ENCODE results near the gene USP46. TPM values are rescaled to one million over a fixed set of nuclear protein-coding genes. Genes with fewer than 3 reads are reported as not detected.

Gene USP46
- total RNA-seq, 1 donor: 12.7 TPM

DNA sequence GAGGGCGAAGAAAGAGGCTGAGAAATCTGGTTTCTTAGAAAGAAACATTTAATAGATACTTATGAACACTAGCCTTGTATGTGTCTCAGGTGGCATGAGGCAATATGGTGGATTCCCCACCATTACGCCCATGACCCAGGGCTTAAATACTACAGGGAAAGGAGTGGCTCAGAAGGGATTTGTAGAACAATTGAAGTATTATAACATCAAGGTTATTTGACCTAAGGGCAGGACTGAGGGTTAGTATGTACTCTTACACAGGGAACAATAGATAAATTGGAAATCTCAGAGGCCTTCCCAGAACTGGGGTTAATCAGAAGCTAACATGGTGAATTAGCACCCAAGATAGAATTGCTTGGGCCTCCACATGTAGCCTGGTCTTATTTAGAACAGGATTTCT lies 11.0 kb upstream of the USP46 start:
- TF ChIP-seq, protein P1, sequence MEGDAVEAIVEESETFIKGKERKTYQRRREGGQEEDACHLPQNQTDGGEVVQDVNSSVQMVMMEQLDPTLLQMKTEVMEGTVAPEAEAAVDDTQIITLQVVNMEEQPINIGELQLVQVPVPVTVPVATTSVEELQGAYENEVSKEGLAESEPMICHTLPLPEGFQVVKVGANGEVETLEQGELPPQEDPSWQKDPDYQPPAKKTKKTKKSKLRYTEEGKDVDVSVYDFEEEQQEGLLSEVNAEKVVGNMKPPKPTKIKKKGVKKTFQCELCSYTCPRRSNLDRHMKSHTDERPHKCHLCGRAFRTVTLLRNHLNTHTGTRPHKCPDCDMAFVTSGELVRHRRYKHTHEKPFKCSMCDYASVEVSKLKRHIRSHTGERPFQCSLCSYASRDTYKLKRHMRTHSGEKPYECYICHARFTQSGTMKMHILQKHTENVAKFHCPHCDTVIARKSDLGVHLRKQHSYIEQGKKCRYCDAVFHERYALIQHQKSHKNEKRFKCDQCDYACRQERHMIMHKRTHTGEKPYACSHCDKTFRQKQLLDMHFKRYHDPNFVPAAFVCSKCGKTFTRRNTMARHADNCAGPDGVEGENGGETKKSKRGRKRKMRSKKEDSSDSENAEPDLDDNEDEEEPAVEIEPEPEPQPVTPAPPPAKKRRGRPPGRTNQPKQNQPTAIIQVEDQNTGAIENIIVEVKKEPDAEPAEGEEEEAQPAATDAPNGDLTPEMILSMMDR (IDR thresholded peaks at IDR 0.05; ENCODE audit: insufficient read depth, low read length): no peak
- H3K4me3 ChIP-seq (ENCODE audit: low read depth, low read length): no peak overlapping the region
- no peak for DNase-seq (ENCODE audit: low read depth)

DNA sequence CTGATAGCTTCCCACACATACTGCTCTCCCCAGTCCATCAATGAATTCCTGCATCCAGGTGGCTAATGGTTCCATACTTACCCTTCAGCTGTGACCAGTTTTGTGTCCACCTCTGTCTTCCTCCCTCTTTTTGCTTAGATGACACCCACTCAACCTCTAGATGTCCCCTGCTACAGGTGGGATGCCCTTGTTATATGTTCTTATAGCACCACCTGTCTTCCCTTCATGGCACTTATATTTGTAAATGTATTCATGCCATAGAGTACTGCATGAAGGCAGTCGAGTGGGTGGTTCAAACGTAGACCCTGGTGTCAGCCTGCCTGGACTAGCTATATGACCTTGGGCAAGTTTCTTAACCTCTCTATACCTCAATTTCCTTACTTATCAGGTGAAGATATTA lies 6.5 kb upstream of the USP46 start:
- H3K4me3 ChIP-seq (ENCODE audit: low read depth, low read length): no peak overlapping the region
- TF ChIP-seq, protein P1 (IDR thresholded peaks at IDR 0.05; ENCODE audit: insufficient read depth, low read length): peak; percentile 25
- DNase-seq (ENCODE audit: low read depth): no peak

DNA sequence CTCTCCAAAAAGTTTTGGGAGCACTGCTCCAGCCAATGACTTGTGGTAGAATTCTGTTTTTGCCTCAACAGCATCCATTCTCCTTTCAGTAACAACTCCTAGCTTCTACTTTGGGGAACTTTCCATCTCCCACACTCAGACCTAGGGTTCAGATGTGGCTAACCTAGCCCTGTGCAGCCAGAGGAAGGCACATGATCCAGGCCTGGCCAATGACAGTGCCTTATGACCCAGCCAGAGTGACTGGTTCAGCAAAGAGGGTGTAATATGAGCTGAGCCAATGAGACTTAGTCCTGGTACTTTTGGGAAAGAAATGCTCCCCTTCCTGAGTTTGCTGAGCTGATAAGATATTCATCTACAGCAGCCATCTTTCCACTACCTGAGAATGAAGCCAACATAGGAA lies 5.4 kb upstream of the USP46 start:
- no peak for DNase-seq (ENCODE audit: low read depth)

DNA sequence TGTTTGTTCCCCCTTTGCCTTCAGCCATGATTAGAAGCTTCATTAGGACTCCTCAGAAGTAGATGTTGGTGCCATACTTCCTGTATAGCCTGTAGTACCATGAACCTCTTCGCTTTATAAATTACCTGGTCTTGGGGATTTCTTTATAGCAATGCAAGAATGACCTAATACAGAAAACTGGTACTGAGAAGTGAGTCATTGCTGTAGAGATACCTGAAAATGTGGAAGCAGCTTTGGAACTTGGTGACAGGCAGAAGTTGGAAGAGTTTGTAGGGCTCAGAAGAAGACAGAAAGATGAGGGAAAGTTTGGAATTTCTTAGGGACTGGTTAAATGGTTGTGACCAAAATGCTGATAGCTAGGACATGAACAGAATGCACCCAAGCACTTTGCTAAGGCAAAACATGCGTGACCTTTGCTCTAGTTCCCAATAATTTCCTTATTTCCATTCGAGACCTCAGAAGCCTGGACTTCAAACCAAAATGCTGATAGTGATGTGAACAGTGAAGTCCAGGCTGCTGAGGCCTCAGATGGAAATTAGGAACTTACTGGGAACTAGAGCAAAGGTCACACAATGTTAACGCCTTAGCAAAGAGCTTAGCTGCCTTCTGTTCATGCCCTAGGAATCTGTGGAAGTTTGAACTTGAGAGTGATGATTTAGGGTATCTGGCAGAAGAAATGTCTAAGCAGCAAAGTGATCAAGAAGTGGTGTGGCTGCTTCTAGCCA lies 3.0 kb upstream of the USP46 start:
- no peak overlapping the region for H3K4me3 ChIP-seq (ENCODE audit: low read depth, low read length)
- DNase-seq (ENCODE audit: low read depth): no peak
- TF ChIP-seq, protein P1 (IDR thresholded peaks at IDR 0.05; ENCODE audit: insufficient read depth, low read length): no peak

More for the DNA sequence above, 5.4 kb upstream of the USP46 start:
- TF ChIP-seq, protein P1 (IDR thresholded peaks at IDR 0.05; ENCODE audit: insufficient read depth, low read length): no peak
- no peak overlapping the region for H3K4me3 ChIP-seq (ENCODE audit: low read depth, low read length)

DNA sequence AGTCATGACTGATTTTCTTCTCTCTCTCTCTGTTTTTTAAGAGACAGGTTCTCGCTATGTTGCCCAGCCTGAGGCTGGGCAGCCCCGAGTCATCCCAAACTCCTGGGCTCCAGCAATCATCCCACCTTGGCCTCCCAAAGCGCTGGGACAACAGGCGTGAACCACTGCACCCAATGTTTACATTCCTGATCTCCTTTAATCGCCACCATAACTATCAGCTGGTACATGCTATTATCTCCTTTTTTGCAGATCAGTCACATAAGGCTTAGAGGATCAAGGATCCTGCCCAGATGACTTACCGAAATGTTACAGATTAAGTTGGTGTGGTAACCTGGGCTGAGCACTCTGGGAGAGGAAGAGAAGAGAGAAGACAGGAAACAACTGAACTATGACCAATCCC lies 1.5 kb upstream of the USP46 start:
- TF ChIP-seq, protein P1 (IDR thresholded peaks at IDR 0.05; ENCODE audit: insufficient read depth, low read length): no peak
- H3K4me3 ChIP-seq (ENCODE audit: low read depth, low read length): no peak overlapping the region
- no peak for DNase-seq (ENCODE audit: low read depth)

DNA sequence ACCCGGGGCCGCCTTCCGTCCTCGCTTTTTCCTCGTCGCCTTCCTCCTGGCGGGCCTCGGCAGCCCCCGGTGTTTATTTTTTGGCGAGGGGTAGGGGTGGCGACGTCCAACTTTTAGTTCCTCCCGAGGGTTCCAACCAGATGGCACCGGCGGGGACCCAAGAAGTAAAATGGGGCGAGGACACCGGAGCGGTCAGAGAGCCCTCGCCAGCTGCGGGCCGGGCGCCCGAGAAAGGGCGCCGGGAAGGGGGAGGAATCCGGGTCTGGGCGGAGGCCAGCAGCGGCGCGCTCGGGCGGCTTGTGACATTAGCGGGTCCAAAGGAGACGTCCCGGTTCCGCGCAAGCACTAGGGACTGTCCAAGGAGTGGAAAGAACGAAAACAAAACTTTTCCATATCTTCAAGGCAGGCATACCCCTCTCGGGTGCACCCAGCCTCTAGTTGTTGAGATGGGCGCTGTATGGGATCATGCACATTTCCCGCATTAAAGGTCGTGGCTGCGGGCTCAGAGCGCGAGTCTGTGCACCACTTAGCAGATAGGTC lies 691 bp upstream of the USP46 start:
- peak overlapping the region; percentile 74 for H3K4me3 ChIP-seq (ENCODE audit: low read depth, low read length)
- TF ChIP-seq, protein P1 (IDR thresholded peaks at IDR 0.05; ENCODE audit: insufficient read depth, low read length): no peak
- peak; percentile 30 for DNase-seq (ENCODE audit: low read depth)
